ENCODE measurements around the gene ATG12.
"Not testable (repeated sequence)": the region's sequence is repeated elsewhere in the genome, so short reads cannot be mapped to it uniquely, and the experiment has no call there.

ATG12 gene

DNA sequence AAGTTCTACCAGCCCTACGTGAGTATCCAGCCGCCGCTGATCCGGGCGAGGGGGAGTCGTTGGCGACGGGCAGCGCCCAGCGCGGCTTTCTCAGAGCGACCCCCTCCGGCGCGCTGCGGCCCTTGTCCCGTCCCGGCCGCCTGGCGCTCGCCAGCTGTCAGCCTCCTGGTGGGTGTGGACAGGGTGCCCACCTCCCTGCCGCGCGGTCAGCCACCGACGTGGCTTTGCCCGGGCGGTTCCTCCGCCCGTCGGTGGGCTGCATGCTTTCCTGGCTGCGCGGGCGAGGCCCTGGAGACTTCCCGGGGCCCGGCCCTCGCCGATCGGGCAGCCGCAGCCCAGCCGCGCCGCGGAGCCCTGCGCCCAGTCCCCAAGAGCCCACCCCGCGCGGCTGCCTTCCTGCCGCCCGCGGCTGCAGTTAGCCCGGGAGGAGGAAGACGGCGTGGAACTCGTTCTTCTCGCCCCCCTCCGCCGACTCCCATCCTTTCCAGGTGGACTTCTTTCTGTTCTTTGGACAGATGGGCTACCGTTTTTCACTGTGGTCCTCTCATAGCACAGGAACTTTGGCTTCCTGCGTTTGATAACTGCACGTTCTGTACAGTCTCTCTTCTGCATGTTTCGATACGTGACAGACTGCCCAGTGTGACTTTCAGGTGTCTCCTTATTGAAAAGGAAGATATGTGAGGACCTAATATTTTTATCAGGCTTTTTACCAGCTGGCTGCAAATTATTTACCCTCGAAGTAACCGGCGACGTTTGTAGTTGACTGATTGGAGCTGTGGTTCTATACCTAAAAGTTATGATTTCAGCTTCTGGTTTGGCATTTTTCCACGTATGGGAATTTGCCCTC is 947 bp upstream of the ATG12 start:
- peak; percentile 13 to 52 for DNase-seq

DNA sequence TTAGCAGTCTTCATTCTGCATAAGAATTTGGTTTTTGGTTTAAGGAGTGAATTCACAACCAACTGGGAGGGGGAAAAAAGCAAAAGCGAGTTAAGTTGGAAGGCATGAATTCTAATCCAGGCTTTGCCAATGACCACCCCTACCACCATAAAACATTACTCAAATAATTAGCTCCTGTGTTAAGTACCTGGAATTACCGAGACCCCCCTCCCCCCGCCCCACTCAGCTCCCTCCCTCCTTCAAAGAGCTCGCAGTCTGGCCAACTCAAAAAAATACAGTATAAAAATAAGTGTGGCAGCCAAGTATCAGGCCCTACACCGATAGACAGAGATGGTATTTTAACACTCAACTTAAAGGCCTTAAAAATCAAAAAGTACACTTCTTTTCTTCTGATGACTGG is 492 bp downstream of the ATG12 start:
- no peak for DNase-seq

DNA sequence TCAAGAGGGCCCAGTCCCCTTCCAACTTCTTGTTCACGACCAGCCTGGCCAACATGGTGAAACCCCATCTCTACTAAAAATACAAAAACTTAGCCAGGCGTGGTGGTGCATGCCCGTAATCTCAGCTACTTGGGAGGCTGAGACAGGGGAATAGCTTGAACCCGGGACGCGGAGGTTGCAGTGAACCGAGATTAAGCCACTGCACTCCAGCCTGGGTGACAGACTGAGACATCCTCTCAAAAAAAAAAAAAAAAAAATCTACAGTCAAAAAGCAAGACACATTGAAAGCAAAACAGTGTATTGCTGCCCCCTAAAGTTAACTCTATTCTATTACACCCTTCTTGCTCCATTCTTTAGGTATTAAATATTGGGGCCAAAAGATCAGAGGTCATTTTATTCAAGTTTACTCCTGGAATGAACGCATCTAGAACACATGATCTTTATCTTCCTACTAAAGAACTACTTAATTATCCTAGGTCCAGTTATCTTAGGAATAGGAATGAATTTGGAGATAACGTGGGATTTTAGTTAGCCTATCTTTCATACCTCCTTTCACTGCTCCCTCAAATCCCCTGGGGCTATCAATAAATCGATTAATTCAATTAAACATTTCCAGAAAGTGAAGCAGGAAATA is 2.4 kb downstream of the ATG12 start:
- peak; percentile 12 to 68 for DNase-seq

DNA sequence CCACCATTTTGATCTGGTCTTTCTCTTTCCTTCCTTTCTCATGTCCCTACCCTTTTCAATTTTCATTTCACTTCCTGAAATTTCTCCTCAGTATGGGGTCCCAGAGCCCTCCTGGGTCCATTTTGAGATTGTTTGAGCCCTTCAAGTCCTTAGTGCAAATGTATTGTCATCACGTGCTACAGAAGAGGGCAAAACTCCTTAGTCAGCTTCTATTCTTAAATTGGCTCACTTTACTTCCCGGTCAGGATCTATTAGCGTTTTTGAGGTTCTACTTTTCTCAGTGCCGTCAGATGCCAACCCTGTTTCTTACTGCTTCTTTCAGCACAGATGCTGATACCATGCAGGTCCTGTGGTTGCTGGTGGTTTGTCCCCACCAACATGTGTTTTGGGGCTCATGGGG is 5.9 kb downstream of the ATG12 start:
- no peak for DNase-seq

DNA sequence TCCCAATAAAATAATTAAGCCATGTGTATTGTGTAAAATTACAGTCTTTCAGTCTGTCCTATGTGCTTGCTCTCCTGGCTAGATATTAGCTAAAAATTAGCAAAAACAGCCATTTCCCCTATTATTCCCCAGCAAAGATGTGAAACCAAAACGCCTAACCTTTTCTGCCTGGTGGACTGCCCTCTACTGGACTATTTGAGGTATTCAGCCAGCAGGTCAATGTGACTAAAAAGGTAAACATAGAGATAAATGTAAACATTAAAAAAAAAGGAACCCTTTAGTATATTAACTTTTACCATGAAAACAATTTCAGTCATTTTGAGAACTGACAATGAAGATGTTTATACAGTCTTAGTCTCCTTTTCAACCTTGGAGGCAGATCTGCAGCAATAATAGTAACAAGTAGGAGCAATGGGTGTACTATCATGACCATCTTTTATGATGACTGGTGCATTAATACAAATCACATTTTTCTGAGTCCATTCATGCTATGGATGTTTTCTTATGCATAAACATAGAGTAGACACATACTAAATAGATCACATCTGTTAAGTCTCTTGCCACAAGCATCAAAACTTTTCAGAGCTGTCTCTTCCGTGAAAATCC is 10.1 kb downstream of the ATG12 start:
- peak in 1 of 2 experiments; percentile 33 for DNase-seq

DNA sequence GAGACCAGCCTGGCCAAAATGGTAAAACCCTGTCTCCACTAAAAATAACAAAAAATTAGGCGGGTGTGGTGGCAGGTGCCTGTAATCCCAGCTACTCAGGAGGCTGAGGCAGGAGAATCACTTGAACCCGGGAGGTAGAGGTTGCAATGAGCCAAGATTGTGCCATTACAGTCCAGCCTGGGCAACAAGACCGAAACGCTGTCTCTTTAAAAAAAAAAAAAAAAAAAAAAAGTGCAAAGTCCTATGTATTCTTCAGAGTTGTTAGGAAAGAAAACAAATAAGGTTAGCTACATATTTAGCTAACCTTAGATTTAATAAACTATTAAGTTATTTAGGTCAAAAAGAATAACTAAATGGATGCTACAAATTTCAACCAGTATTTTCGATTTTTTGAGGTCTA is 11.5 kb downstream of the ATG12 start:
- DNase-seq: no peak

DNA sequence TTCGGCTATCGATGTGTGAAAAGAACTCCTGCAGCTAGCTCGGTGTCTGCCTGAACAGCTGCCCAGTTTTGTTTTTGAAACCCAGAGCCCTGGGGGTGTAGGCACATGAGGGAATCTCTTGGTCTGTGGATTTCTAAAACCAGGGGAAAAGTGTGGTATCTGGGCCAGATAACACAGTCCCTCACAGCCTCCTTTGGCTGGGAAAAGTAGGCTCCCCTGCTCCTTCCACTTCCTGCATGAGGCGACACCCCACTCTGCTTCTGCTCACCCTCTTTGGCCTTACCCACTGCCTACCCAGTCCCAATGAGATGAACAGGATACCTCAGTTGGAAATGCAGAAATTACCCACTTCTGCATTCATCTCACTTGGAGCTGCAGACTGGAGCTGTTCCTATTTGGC is 15.4 kb downstream of the ATG12 start:
- no peak for DNase-seq

DNA sequence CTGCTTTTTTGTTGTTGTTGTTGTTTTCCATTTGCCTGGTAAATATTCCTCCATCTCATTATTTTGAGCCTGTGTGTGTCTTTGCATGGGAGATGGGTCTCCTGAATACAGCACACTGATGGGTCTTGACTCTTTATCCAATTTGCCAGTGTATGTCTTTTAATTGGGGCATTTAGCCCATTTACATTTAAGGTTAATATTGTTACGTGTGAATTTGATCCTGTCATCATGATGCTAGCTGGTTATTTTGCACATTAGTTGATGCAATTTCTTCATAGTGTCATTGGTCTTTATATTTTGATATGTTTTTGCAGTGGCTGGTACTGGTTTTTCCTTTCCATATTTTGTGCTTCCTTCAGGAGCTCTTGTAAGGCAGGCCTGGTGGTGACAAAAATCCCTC is 16.4 kb downstream of the ATG12 start:
- DNase-seq: not testable (repeated sequence)

DNA sequence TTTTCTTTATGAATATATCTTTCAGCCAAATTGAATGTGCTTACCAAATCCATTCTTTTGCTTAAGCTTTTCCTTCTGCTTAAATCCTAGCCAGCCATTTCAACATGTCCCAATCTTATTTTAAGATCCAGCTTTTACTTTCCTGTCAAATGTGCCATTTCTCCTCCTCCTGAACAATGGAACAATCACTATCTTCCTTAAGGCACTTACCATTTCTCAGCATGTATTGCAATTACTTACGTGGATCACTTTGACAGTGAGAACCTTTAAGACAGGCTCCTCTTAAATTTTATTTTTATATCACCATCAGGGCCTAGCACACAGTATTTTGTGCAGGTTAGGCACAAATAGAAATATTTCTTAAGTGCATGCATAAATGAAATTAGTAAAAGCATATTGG is 20.5 kb downstream of the ATG12 start:
- DNase-seq: no peak

DNA sequence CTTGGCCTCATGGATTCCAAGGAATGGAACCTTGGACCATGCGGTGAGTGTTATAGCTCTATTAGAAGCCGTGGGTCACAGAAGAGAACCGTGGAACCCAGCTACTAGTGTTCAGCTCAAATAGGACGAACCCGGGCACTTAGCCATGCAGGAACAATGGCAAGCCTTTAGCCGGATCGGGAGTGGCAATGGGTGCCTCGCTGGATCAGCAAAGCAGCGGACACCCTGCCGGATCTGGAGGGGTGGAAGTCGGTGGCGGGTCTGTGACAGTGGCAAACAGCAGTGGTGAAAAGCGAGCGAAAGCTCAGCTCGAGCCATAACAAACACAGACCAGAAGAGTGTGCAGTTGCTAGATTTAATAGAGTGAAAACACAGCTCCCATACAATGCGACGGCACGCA is 22.5 kb downstream of the ATG12 start:
- DNase-seq: no peak

DNA sequence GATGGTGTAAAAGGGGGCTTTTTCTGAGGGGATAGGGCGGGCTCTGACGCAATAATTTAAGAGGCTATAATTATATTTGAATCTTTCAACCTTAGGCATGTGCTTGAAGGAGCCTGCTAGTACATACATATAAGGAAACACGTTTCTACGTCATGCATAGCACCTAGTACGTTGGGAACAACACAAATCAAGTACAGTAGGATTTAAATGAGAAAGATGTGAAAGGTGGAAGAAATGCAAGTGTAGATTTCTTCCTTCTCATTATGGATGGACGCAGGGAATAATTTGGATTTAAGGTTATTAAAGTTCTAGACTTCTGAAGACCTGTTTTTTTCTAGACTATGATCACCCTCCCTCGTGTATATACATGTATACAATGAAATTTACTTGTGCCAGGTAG is 24.0 kb downstream of the ATG12 start:
- DNase-seq: no peak

DNA sequence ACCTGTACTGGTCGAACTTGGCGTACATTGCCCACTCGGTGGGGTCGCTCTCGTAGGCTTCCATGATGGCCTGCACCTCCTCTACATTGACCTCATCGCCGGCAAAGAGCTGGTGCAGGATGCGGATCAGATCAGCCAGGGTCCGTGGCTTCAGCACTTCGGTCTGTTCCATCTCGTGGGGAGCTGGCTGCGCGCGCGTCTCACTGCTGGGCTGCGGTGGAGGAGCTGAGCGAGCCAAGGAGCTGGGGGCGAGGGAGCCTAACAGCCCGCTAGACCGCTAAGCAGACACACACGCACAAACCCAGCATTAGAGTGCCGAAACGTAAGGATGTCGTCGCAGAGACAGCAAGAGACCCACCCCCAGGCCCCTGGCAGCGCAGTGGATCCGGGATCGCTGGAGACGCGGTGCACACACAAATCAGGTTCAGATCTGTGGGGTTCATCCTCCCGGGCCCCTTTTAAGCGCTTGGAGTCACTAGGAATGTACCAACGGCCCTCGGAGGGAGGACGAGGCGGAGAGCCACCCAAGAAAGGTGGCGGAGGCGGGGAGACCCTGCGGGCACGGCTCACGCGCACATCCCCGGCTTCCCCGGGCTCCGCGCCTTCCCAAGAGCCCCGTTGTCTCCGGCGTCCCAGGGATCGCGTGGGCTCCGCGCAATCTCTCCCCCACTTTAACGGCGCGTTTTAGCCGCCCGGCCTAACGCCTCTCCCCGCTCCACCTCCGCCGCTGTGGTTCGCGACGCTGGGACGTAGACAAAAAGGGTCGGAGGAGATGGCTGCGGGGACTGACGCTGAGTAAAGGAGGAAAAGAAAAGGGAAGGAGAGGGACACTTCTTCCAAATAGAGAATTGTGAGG is 24.9 kb downstream of the ATG12 start, which contains the start of gene CDO1:
Gene CDO1, minus strand, starts transcription at position 434 of the 856 bp plus-strand sequence. Its CDS starts 262 bp downstream, at position 172.
- DNase-seq: peak; percentile 4 to 31

DNA sequence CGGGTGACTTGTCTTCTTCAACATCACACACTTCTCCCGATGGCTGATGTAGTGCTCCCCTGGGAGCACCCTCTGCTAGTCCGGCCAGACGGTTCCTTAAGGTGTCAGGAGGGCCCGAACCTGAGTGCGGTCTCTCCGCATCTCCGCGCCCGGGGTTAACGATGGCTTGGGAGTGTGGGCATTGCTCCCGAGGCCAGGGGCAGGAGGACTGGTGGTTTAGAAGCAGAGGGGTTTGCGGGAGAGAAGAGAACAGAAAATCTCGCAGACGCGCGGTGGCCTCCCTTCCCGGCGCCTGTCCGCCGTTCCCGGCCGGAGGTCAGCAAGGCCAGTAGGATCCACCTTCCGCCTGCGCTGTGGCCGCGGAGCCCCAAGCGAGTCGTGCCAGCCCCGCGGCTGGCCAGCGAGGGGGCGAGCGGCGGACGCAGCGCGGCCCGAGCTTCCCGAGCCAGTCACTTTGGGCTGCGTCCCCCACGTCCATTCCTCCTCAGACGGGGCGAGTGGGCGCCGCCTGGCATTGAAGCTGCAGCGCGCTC is 25.6 kb downstream of the ATG12 start:
- DNase-seq: no peak

DNA sequence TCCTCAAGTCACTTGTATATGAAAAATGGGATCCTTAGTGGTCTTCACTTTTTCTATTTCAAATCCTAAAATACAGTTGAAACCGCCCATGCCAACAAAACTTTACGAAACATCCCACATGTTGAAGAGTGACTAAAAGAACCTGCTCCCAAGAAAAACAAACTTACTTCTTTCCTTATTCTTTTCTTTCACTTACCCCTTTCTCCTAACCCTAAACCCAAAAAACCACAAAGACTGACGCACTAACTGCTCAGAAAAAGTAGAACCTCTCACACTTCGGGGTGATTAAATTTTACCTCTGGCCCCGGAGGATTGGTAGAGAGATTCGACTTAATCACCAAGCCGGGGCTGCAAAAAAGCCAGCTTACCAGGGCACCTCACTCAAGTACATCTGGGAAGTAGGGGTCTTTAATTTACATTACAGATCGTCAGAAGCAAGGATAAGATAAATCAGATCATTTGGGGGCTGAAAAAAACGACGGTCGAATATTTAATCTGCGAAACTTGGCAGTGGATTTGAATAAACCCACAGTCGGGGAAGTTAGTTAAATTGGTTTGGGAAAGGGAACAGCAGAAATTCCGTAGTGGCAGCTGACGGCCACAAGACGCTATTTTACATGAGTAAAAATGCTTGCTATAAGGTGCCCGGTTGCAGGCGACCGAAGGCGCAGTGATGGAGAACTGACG is 26.2 kb downstream of the ATG12 start:
- no peak for DNase-seq

DNA sequence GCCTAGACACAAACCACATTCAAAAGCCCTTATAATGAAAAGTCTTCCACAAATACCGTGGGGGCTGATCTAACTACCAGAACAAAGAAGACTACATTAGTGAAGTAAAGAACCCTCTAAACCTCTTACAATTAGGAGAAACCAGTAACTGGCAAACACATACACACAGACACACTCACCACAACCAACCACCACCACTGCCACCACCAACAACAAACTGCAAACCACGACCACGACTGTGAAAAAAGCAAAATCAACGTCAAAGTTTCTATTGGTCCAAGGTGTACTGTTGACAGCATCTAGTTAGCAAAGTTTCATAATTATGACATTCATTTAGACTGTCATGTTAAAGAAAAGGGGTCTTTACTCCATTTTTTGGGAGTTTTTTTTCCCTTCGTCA is 27.6 kb downstream of the ATG12 start:
- DNase-seq: no peak

DNA sequence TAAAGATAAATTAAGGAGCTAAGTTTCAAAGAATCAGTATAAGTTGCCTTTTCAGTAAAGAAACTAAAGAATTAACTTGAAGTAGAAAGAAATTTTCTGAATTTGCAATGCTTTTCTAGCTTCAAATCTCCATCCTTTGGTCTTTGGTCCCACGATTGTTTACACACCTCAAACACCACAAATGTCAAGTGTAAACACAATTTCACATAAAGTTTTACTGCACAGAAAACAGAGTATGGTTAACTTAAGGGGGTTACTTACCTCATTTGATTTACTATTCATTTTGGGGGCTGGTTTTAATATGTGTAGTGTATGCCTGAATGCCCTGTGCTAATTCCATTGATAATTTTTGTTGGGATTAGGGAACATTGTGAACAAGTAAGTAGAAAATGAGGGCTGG is 29.0 kb downstream of the ATG12 start:
- no peak for DNase-seq

DNA sequence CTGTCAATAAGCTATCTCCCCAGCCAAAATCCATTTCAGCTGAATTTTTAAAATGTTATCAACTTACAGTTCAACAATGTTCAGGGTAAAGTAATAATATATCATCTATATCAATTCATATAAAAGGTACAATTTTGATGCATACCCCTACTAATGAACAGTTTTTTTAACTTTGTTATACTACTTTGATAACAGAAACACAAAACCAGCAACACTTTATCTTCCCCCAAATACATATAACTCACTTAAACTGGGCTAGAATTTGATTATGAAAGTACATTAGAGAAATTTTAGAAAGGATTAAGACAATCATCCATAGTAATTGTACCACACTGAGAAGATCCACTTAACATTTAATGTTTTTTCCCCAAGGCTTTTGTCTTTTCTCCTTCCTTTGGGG is 30.0 kb downstream of the ATG12 start:
- DNase-seq: no peak

DNA sequence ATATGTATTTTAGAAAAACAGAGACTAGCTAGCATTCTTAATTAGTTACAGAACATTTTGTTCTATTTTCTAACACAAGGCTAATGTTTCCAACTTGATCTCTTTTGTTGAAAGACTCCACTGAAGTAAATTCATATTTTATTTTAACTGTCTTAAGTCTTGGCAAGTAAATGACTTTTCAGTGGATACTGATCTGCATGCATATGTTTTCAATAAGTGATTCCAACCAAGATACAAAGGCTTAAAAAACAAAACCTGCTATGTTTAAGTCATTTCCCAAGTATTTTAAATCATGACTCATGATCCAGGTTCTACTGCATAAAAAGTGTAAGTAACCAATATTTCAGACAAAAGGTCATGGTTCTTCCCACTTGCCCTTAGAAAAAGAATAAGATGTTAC is 30.6 kb downstream of the ATG12 start:
- no peak for DNase-seq

DNA sequence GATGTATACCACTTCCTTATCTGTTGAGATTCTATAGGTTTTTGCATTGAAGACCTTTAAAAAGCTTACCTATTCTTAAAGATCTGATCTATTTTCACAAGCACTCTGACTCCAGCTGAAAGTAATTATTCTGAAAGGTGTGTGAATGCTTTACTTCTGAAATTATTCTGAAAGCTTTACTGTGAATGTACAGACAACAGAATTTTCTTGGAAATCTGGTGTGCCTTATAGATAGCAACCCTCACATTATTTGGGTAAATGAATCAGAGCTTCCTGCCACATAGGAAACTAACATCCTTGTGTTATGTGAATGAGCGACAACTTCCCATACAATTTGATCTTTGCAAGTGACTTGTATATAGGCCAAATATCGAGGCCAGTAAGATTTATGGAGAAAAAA is 31.4 kb downstream of the ATG12 start:
- DNase-seq: no peak

DNA sequence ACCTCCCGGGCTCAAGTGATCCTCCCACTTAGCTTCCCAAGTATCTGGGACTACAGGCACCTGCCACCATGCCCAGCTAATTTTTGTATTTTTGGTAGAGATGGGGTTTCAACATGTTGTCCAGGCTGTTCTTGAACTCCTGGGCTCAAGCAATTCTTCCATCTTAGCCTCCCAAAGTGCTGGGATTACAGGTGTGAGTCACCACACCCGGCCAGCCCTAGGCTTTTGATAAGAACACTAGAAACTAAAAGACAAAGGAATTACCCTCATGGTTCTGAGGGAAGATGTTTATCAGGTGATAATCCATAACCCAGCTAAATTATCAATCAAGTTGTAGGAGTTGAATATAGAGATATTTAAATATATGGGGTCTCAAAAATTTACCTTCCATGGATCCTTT is 33.3 kb downstream of the ATG12 start:
- DNase-seq: not testable (repeated sequence)

DNA sequence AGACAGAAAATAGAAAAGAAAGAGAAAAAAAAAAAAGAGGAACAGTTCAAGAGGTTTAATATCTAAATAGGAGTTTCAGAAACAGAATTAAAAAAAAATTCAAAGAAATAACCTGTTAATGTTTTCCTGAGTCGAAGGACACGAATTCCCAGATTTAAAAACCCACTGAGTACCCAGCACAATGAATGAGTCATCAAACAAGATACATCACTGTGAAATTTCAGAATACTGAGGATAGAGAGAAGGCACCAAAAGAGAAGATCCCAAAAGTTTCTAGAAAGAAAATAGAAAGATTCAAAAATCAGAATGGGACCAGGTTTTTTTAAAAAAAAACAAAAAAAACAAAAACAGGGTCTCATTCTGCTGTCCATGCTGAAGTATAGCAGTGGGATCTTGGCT is 33.7 kb downstream of the ATG12 start:
- no peak for DNase-seq

DNA sequence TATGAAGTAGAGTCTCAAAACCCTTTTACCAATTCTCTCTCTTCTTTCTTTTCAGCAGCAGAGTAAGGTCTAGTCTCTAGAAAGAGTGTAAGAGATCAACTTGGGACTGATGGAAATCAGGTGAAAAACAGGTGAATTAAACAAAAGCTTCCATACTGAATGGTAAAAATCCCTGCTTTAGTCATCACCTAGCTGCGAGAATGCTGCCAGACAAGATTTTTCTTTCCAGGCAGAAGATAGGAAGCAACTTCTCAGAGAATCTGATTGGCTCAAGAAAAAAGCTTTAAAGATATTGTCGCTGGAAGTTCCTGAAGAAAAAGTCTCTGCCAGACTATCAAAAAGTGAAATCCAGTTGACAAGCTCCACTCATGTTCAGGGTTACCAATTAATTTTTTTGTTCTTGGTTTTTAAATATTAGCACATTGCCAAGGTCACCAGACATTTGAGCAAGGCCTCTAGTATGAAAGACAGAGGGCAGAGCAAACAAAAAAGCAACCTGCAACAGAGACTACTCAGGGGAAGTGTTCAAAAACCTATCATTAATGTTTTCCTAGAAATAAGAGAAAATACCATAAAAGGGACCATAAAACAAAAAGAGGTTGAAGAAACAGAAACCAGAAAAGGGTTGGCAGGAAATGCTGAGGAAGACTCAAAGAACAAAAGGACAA is 34.2 kb downstream of the ATG12 start:
- DNase-seq: no peak
